ENCODE measurements around the gene PASK. TPM values are rescaled to one million over a fixed set of nuclear protein-coding genes. Genes with fewer than 3 reads are reported as not detected.
A peak's percentile ranks its signal among the peaks of the same experiment; 100 is the strongest.

PASK gene
- total RNA-seq, 1 donor from 2014 or later, result 64.2 TPM

GRCh38 chr2:241179899-241180298 lies 30.6 kb upstream of the PASK start:
- Mint-ChIP-seq H3K36me3 (ENCODE audit: low read depth) (peaks cover 5% of the 10 kb centered on the region), H3K4me1 (no peaks in the 10 kb centered on the region), H3K27me3 (ENCODE audit: low read depth) (no peaks in the 10 kb centered on the region), H3K27ac (ENCODE audit: unreplicated experiment) (no peak overlapping the region), H3K4me3 (no peak overlapping the region), H3K9me3 (no peaks in the 10 kb centered on the region)
- TF ChIP-seq CTCF (conservative IDR thresholded peaks at IDR 0.05), result no peak
- no peak for DNase-seq (ENCODE audit: low read depth, low spot score)

GRCh38 chr2:241178961-241179360 lies 29.7 kb upstream of the PASK start:
- Mint-ChIP-seq H3K4me3 (no peak overlapping the region), H3K4me1 (no peaks in the 10 kb centered on the region), H3K36me3 (ENCODE audit: low read depth) (peaks cover 9% of the 10 kb centered on the region), H3K27me3 (ENCODE audit: low read depth) (no peaks in the 10 kb centered on the region), H3K27ac (ENCODE audit: unreplicated experiment) (peak overlapping the region; percentile 31), H3K9me3 (no peaks in the 10 kb centered on the region)
- DNase-seq (ENCODE audit: low read depth, low spot score), result no peak
- no peak for TF ChIP-seq CTCF (conservative IDR thresholded peaks at IDR 0.05)

GRCh38 chr2:241177526-241178334 lies 28.5 kb upstream of the PASK start:
- no peak for DNase-seq (ENCODE audit: low read depth, low spot score)
- no peak overlapping the region for H3K27ac Mint-ChIP-seq (ENCODE audit: unreplicated experiment)
- H3K9me3 Mint-ChIP-seq, result no peaks in the 10 kb centered on the region
- peaks cover 13% of the 10 kb centered on the region for H3K36me3 Mint-ChIP-seq (ENCODE audit: low read depth)
- no peaks in the 10 kb centered on the region for H3K27me3 Mint-ChIP-seq (ENCODE audit: low read depth)
- H3K4me1 Mint-ChIP-seq, result no peaks in the 10 kb centered on the region
- no peak overlapping the region for H3K4me3 Mint-ChIP-seq
- no peak for TF ChIP-seq CTCF (conservative IDR thresholded peaks at IDR 0.05)

GRCh38 chr2:241173557-241173956 lies 24.3 kb upstream of the PASK start:
- no peaks in the 10 kb centered on the region for H3K27me3 Mint-ChIP-seq (ENCODE audit: low read depth)
- H3K9me3 Mint-ChIP-seq, result peaks cover 7% of the 10 kb centered on the region
- no peak for TF ChIP-seq CTCF (conservative IDR thresholded peaks at IDR 0.05)
- no peak overlapping the region for H3K27ac Mint-ChIP-seq (ENCODE audit: unreplicated experiment)
- no peak overlapping the region for H3K4me3 Mint-ChIP-seq
- H3K4me1 Mint-ChIP-seq, result no peaks in the 10 kb centered on the region
- H3K36me3 Mint-ChIP-seq (ENCODE audit: low read depth), result peaks cover 43% of the 10 kb centered on the region
- DNase-seq (ENCODE audit: low read depth, low spot score), result no peak

GRCh38 chr2:241168366-241168765 lies 19.1 kb upstream of the PASK start:
- TF ChIP-seq CTCF (conservative IDR thresholded peaks at IDR 0.05), result no peak
- Mint-ChIP-seq H3K9me3 (peaks cover 7% of the 10 kb centered on the region), H3K27me3 (ENCODE audit: low read depth) (no peaks in the 10 kb centered on the region), H3K36me3 (ENCODE audit: low read depth) (peaks cover 33% of the 10 kb centered on the region), H3K4me3 (no peak overlapping the region), H3K27ac (ENCODE audit: unreplicated experiment) (no peak overlapping the region), H3K4me1 (no peaks in the 10 kb centered on the region)
- no peak for DNase-seq (ENCODE audit: low read depth, low spot score)
